CD4-positive, alpha-beta T cell treated with Interleukin-15 for 4 hours (primary cell): ENCODE data around the gene MAP1LC3B.
"Not testable (repeated sequence)": the region's sequence is repeated elsewhere in the genome, so short reads cannot be mapped to it uniquely, and the experiment has no call there.

ENCODE experiments used
- DNase-seq: peaks from one replicate; pipeline ENCODE4 v3.0.0-alpha.2; 2020; ENCODE audit warnings: low spot score

The MAP1LC3B gene

DNA sequence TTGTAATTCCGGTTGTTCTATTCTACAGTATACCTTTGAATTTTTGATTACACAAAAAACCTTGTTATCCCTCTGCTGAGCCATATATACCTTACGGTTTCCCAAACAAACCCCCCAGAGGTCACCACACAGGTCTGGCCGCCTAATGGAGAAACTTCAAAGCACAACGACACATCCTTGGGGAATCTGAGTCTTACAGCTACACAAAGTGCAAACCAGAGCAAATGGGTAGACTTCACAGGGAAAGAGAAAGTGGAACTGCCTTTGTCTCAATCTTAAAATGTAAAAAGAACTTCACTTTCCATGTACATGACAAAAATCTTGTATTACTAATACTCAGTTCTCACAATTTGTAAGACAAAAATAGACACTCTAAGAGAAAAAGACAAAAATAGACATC, 11.3 kb upstream of the MAP1LC3B start:
- no peak for DNase-seq

DNA sequence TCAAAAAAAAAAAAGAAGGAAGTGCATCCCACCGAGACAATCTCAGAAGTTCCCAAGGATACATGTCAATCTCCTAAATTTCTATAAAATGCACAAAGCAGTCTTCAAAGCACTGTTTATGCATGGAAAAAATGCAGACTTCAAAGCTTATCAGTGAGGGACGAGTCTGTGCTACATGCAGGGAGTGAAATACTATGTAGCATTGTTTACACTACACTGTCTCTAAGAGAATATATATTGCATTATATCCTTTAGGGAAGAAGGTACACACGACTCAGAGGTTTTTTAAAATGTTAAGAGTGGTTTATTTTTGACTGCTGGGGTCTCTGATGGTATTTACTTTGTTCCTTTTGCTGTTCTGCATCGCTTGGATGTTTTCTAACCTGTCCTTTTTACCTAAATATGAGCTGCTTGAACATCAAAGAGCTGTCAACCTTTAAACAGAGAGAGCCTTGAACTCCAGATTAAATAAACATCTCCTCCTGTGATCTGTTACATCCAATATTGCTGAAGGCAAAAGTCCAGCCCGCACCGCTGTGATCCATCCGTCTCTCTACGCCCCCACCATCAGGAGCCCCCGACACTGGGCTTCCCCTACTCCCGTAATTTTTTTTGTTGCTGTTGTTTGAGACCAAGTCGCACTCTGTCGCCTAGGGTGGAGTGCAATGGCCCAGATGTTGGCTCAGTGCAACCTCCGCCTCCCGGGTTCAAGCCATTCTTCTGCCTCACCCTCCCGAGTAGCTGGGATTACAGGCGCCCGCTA, 9.9 kb upstream of the MAP1LC3B start:
- DNase-seq = no peak

DNA sequence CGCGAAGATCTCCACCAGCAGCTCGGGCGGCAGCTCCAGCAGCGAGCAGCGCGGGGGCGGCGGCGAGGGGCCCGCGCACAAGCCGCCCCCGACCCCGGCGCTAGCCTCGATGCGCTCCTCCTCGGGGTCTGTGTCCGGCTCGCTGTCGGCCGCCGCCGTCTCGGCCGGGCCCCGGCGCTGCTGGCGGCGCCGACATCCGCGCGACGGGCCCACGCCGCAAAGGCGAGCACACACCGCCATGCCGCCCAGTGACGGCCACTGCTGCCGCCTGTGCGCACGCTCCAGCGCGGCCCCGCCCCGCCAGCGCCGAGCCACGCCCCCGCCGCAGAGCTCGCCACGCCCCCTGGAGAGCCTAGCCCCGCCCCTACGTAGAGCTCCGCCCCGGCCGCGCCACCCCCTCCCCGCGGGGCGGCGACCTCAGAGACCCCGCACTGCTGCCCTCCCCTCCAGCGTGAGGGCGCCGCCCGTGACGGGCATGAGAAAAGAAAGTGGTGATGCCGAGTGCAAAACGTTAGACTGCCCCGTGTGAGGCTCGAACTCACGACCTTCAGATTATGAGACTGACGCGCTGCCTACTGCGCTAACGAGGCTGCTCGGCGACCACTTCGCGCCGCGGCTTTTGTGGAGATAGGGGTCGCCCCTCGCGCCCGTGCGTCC, 8.5 kb upstream of the MAP1LC3B start, which contains the start of gene FBXO31:
Gene FBXO31, minus strand, starts transcription at position 272 of the 657 bp plus-strand sequence. Its CDS starts 32 bp downstream, at position 240.
- DNase-seq = peak; percentile 86

DNA sequence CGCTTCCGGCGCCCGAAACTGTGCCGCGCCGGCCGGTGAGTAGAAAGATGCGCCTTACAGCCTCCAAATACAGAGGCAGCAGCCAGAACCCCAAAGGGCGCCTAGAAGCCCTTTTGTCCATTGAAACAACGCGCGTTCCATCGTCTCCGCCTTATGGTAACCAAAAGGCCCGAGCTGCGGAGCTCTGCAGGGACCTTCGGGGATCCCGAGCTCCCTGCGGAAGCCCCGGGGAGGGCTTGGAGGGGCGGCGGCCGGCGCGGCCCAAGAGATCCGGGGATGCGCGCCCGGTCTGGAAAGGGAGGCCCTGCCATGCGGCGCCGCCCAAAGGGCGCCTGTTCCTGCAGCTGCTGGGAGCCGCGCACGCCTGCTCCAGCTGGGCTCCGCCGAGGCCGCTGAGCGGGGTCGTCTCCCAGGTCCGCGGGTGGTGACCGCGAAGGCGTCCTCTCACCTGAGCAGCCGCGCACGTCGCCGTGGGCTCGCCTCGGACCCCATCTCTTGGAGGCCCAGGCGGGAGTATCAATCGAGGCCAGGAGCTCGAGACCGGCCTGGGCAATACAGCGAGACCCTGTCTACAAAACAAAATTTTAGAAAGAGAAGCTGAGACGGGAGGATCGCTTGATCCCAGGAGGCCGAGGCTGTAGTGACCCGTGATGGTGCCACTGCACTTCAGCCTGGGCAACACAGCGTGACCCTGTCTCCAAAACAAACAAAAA, 7.8 kb upstream of the MAP1LC3B start:
- no peak for DNase-seq

DNA sequence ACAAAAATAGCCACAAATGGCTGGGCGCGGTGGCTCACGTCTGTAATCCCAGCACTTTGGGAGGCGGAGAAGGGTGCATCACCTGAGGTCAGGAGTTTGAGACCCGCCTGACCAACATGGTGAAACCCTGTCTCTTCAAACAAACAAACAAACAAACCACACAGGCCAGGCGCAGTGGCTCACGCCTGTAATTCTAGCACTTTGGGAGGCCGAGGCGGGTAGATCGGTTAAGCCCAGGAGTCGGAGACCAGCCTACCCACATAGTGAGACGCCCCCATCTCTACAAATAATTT, 7.3 kb upstream of the MAP1LC3B start:
- not testable (repeated sequence) for DNase-seq

DNA sequence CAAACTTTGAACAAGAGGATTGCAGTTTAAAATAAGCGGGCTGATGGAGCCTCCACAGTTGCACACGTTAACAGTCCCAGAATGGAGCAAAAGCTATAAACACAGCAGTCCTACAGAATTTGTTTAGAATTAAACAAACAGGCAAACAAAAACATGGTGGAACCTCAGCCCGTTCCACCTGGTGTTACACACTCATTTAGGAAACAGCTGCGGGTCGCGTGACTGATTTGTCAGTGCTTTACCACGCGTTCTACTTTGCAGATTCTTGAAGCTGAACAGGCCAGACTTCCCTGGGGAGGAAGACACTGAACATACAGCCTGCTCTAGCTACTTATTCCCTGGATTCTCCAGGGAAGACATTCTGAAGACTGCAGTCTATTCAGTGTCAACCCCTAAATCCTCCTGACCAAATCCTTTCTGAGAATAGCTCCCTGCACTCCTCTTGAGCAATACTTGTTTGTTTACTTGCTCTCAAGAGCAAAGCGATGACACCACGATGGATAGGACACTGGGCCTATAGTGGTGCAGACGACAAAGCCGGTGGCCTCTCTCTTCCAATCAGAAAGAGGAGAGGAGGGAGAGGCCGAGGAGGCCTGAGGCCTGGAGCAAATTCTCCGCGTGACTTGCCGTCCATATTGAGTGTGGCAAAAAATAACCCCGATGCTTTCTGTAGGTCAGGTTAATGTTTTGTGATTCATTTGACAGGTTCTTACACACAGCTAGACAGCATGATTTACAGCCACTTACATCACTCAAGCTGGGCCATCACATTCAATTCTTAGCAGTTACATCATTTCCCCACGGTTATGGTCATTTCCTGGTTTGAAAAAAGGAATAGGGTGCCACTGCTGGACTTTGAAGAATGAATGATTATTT, 4.0 kb upstream of the MAP1LC3B start:
- peak; percentile 95 for DNase-seq

DNA sequence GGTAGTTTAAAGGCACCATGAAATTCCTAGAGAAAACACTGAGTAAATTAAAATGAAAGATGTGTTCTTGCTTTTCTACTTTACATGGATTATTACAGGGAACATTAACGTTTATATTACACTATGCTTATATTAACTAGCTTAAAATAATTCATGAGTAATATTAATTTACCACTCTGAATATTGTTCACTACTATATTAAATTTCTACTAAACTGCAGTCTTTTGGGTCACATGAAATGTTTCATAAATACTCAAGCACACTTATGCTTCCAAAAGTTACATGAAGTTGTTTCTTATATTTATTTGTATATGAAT, 3.4 kb upstream of the MAP1LC3B start:
- no peak for DNase-seq

DNA sequence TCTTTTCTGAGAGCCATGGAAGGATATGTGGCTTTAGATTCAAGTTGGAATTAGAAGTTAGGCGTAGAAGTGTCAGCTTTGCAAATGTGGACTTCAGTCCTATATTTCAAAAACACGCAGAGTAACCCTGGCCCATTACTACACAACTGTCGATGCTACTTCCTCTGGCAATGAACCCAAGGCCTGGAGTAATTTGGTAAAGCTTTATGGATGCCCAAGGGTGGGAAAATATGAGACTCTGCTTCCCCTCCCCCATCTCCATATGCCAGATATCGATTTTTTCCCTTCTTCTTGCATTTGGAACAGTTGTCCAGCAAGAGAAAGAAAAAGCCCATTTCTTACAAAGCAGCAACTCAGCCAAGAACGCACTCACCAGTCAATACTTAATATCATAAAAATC, 2.9 kb upstream of the MAP1LC3B start:
- no peak for DNase-seq

DNA sequence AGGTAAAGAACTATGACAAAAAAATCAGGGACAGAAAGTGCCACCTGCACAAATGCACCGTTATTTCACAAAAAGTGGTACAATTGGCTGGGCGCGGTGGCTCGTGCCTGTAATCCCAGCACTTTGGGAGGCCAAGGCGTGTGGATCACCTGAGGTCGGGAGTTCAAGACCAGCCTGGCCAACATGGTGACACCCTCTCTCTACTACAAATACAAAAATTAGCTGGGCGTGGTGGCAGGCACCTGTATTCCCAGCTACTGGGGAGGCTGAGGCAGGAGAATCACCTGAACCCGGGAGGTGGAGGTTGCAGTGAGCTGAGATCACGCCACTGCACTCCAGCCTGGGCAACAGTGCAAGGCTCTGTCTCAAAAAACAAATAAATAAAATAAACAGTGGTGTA, 2.2 kb upstream of the MAP1LC3B start:
- DNase-seq = not testable (repeated sequence)

DNA sequence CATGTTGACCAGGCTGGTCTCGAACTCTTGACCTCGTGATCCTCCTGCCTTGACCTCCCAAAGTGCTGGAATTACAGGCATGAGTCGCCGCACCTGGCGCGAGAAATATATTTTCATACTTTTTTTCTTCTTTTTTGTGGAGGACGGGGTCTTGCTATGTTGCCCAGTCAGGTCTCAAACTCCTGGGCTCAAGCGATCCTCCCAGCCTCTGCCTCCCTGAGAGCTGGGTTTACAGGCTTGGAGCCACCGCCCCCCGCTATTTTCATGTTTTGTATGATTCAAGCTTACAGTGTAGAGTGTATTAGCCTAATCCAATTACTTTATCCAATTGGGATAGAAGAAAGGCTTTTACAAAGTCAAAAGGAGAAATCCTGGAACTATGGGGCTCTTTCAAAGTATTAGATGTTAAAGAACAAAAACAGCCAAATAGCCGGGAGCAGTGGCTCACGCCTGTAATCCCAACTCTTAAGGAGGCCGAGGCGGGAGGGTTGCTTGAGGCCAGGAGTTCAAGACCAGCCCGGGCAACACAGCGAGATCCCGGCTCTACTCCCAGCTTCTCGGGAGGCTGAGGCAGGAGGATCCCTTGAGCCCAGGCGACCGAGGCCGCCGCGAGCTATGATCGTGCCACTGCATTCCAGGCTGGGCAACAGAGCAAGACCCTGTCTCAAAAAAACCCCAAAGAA, 1.4 kb upstream of the MAP1LC3B start:
- no peak for DNase-seq

DNA sequence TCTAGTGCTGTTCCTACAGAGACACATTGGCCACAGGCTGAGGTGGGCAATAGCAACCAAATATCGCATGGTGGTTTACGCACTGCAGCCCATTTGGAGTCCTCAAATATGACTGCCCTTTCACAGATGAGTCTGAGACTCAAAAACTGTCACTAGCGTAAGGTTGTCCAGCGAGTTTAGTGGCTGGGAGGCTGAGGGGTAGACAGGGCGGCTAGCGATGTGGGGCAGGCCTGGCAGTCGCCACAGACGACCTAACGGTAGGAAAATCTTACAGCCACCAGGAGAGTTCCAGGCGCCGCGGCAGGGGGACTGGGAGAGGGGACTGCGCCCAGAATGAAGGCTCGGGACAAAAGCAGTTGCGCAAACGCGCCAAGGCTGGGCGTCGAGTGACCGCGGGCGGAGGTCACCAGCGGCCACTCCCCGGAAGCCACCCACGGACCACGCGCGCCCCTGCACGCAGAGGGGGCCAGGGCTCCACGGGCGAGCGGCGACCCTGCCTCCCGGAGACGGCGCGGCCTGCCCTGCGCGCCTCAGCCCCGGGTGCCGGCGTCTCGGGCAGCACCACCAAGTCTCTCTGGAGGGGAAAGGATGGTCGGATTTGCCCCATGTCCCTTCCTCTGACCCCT, 699 bp upstream of the MAP1LC3B start:
- DNase-seq = no peak

DNA sequence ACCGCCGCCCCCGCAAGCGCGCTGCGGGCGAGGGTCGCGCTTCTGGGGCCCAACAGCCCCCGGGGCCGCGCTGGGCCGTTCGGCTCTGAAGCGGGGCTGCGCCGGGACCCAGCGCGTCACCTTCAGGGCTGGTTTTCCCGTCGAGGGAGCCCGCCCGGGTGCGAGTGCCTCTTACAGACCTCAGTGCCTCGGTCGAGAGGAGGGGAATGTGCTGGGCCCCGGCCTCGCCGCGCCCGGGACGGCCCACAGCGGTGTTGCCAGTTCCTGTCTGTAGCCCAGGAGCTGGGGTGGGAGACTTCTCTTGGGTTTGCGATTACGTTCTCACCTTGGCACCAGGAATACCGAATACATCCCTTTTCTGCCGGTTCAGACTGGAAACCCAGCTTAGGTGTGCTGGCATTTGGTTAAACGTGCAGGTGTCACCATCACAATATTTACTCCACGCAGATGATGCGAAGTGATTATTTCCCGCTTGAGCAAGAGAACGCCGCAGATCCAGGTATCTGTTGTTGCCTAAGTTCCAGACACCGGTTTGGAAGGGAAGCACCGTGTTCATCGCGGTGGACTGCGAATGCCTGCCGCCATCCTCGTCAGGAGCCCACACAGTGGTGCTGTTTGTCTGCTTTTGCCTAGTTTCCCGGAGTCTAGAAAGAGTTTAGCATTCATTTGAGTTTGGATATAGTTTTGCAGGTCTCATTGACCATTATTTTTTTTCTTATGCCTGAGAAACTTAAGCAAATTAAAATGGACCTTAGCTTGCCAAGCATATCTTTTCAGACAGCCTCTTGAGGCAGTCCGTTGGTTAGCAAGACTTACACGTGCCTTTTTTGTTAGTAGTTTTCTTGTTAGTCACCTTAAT, 914 bp downstream of the MAP1LC3B start:
- DNase-seq = no peak

DNA sequence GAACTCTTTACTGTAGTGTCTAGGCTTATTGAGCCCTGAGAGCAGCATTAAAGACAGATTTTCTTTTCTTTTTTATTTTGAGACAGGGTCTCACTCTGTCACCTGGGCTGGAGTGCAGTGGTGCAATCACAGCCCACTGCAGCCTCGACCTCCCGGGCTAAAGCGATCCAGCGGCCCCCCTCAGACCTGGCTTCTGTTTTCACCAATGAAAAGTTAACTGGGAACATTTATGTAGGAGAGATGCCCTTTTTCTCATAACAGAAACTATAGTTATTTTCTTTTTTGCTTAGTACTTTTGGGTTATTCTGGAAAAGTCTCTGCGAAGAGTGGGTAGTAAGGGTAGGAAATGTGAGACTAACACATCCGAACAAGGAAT, 1.5 kb downstream of the MAP1LC3B start:
- DNase-seq = no peak

DNA sequence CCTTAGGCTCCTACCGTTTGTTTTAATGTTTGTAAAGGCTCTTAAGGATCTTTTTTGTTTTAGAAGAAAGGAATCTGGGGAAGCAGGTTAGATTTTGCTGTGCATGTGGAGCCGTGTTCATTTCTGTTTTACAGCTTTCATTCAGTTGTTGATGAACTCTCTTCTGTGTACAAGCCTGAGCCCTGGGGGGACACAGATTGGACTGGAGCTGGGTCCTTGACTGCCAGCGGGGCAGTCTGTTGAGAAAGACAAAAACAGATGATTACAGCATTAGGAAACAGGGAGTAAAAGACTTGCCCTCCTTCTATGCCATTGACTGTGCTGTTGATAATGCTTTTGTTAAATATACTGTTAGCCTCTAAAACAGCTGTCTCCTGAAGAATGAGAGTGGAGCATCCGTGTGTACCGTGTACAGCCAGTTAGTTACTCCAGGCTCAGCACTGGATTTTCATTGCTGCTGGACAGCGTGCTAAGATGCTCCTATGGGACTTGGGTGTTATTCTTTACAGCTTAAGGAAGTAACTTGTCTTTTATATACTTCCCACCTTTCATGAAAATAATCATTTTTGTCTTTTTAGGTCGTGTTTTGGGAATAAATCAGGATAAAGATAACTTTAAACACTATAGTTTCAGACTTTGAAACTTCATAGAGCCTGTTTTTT, 3.2 kb downstream of the MAP1LC3B start:
- no peak for DNase-seq

DNA sequence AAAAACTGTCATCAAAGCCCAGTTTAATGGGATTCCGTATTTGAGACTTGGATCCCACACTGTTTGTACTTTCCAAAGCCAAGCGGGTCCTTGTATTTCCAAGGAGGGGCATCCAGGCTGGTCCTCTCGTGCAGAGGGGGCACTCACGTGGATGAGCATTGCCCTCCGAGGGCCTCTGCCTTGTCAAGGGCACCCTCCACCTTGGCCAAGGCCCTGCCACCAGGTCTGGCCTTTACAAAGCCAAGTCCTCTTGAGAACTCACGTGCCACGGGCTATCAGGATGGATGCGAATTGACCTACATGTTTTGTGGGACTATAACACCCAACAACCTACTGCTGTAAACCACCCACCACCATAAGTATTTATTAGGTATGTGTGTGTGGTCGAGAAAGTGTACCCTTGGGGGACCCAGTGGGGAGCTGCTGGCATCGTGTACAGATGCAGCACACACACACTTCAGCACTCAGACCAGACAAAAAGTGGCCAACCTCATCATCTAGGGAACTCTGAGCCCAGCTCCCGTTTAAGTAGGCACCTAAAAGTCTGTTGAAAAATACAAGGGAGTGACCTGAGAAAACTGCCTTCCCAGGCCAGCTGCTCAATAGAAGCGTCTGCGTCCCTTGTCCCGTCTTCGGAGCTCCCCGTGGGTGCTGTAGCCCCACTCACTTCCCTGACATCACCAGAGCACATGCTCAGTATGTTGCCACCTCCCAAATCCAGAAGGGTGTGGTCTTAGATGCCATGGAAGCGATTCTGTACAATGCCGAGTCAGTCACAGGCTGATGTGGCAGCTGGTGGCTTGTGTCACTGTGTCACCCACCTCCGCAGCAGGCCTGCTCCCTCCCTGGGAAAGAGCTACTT, 12.9 kb downstream of the MAP1LC3B start:
- DNase-seq = no peak

DNA sequence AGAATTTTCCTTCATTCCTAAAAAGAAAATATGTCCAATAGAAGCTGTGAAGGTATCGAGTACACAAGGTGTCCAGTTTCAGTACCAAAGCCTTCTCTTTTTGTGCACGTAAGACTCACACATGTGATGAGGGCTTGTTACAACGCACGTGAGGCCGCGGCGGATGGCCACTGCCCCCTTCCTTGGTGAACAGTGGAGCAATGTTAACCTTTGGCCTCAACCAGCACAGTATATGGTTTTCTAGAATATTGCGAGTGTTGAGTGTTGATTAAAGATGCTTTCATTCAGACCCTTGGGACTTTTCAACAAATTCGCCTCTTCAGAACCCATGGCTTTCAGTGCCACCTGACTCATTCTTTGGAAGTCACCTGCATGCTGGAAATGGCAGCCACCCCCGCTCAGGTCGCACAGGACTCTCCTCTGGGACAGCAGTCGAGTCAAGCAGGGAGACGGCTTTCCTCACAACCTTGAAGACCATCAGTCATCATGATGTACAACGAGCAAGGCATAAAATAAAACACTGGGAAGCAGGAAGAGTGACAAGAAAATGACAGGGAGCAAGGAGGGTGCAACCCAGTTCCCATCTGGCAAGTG, 14.5 kb downstream of the MAP1LC3B start:
- no peak for DNase-seq

DNA sequence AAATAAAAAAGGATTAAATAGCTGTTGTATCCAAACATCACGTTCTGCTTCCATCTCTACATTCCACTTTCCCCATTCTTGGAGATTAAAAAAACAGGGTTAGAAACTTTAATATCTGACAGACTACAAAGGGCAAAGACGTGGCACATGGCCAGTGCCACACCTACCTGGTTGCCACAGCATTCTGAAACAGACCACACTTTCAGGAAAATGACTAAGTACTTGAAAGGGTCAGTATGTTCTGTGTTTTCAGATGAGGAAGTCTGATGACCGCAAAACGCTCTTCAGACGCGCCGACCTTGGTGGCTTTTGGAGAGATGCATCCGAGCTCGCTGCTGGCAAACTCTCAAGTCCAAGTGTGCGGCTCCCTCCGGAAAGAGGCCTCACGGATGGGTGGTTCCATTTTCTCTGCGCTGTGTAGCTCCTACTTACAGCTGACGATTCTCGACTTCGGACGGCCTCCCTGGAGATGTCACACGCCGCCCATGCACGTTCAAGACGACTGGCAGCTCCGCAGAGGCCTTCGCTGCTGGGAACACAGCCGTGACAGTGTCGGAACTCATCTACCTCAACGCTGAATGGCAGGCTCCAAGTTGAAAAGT, 15.5 kb downstream of the MAP1LC3B start:
- DNase-seq = no peak

DNA sequence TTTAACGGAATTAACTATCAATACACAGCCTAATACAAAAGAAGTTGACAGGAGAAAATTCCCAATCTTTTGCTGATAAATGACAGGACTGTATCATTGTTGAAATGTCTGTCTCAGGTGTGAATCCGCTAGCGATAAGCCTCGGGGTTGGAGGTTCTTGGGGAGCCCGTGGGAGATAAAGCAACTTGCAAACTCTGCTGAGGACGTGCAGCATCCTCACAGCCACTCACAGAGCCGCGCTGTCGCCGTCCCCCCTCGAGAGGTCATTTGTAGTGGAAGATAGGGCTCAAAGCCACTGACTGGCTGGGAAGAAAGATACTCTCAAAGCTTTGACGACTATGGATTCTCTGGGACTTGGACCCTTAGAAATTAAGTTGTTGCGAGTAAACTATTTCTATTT, 17.0 kb downstream of the MAP1LC3B start:
- no peak for DNase-seq
